Measurements from ENCODE around the gene PYGO2.
A peak's percentile ranks its signal among the peaks of the same experiment; 100 is the strongest.

The PYGO2 gene

GRCh38 chr1:154961207-154962155, at the start of gene PYGO2:
PYGO2 (minus strand) TSS chr1:154961782; CDS start chr1:154961576, 206 bp downstream.
- Mint-ChIP-seq H3K27ac (peak within 1 kb of the TSS; percentile 91), H3K4me1 (peaks cover 48% of the 10 kb centered on the region), H3K9me3 (no peaks in the 10 kb centered on the region), H3K36me3 (peaks cover 33% of the 10 kb centered on the region), H3K27me3 (no peaks in the 10 kb centered on the region), H3K4me3 (peak within 1 kb of the TSS; percentile 88)
- ATAC-seq = peak; percentile 93

- no peaks in the 10 kb centered on the region for H3K27me3 Mint-ChIP-seq
- peaks cover 17% of the 10 kb centered on the region for H3K36me3 Mint-ChIP-seq
- H3K9me3 Mint-ChIP-seq = no peaks in the 10 kb centered on the region
- peak overlapping the region; percentile 29 for H3K27ac Mint-ChIP-seq
- H3K4me3 Mint-ChIP-seq = no peak overlapping the region
- ATAC-seq = no peak
- H3K4me1 Mint-ChIP-seq = peaks cover 73% of the 10 kb centered on the region
These were observed 49.4 kb upstream of the PYGO2 start for GRCh38 chr1:155011004-155011416.

- Mint-ChIP-seq H3K27ac (peak overlapping the region; percentile 62), H3K9me3 (no peaks in the 10 kb centered on the region), H3K36me3 (peaks cover 17% of the 10 kb centered on the region), H3K4me1 (peaks cover 73% of the 10 kb centered on the region), H3K4me3 (no peak overlapping the region), H3K27me3 (no peaks in the 10 kb centered on the region)
- ATAC-seq = no peak
These were observed 48.8 kb upstream of the PYGO2 start for GRCh38 chr1:155010211-155010918.

GRCh38 chr1:155009742-155010141, 48.2 kb upstream of the PYGO2 start:
- ATAC-seq = no peak
- Mint-ChIP-seq H3K9me3 (no peaks in the 10 kb centered on the region), H3K4me3 (no peak overlapping the region), H3K4me1 (peaks cover 78% of the 10 kb centered on the region), H3K27ac (peak overlapping the region; percentile 62), H3K36me3 (peaks cover 17% of the 10 kb centered on the region), H3K27me3 (no peaks in the 10 kb centered on the region)

- ATAC-seq = no peak
- peaks cover 82% of the 10 kb centered on the region for H3K4me1 Mint-ChIP-seq
- H3K9me3 Mint-ChIP-seq = no peaks in the 10 kb centered on the region
- no peak overlapping the region for H3K4me3 Mint-ChIP-seq
- H3K27me3 Mint-ChIP-seq = no peaks in the 10 kb centered on the region
- peak overlapping the region; percentile 62 for H3K27ac Mint-ChIP-seq
- H3K36me3 Mint-ChIP-seq = peaks cover 17% of the 10 kb centered on the region
These were observed 47.7 kb upstream of the PYGO2 start for GRCh38 chr1:155009221-155009711.

- no peak for ATAC-seq
- Mint-ChIP-seq H3K9me3 (no peaks in the 10 kb centered on the region), H3K4me1 (peaks cover 83% of the 10 kb centered on the region), H3K27me3 (no peaks in the 10 kb centered on the region), H3K27ac (peak overlapping the region; percentile 62), H3K36me3 (peaks cover 14% of the 10 kb centered on the region), H3K4me3 (no peak overlapping the region)
These were observed 46.7 kb upstream of the PYGO2 start for GRCh38 chr1:155008015-155008941.

- H3K4me1 Mint-ChIP-seq = peaks cover 74% of the 10 kb centered on the region
- H3K4me3 Mint-ChIP-seq = no peak overlapping the region
- H3K27me3 Mint-ChIP-seq = no peaks in the 10 kb centered on the region
- H3K36me3 Mint-ChIP-seq = peaks cover 12% of the 10 kb centered on the region
- ATAC-seq = no peak
- H3K27ac Mint-ChIP-seq = peak overlapping the region; percentile 84
- no peaks in the 10 kb centered on the region for H3K9me3 Mint-ChIP-seq
These were observed 45.8 kb upstream of the PYGO2 start for GRCh38 chr1:155007251-155007828.

- H3K9me3 Mint-ChIP-seq = no peaks in the 10 kb centered on the region
- peaks cover 69% of the 10 kb centered on the region for H3K4me1 Mint-ChIP-seq
- no peaks in the 10 kb centered on the region for H3K27me3 Mint-ChIP-seq
- ATAC-seq = peak; percentile 31
- H3K27ac Mint-ChIP-seq = peak overlapping the region; percentile 84
- peaks cover 12% of the 10 kb centered on the region for H3K36me3 Mint-ChIP-seq
- peak overlapping the region; percentile 41 for H3K4me3 Mint-ChIP-seq
These were observed 45.1 kb upstream of the PYGO2 start for GRCh38 chr1:155006601-155007101.

- Mint-ChIP-seq H3K36me3 (peaks cover 12% of the 10 kb centered on the region), H3K27me3 (no peaks in the 10 kb centered on the region), H3K4me3 (no peak overlapping the region), H3K4me1 (peaks cover 67% of the 10 kb centered on the region), H3K9me3 (no peaks in the 10 kb centered on the region), H3K27ac (peak overlapping the region; percentile 84)
- no peak for ATAC-seq
These were observed 43.8 kb upstream of the PYGO2 start for GRCh38 chr1:155005076-155006011.

GRCh38 chr1:155004352-155005075, 42.9 kb upstream of the PYGO2 start:
- no peak for ATAC-seq
- peaks cover 7% of the 10 kb centered on the region for H3K36me3 Mint-ChIP-seq
- peak overlapping the region; percentile 95 for H3K4me3 Mint-ChIP-seq
- peaks cover 67% of the 10 kb centered on the region for H3K4me1 Mint-ChIP-seq
- peak overlapping the region; percentile 84 for H3K27ac Mint-ChIP-seq
- no peaks in the 10 kb centered on the region for H3K27me3 Mint-ChIP-seq
- no peaks in the 10 kb centered on the region for H3K9me3 Mint-ChIP-seq

- Mint-ChIP-seq H3K4me1 (peaks cover 67% of the 10 kb centered on the region), H3K36me3 (peaks cover 2% of the 10 kb centered on the region), H3K27ac (peak overlapping the region; percentile 84), H3K27me3 (no peaks in the 10 kb centered on the region), H3K9me3 (no peaks in the 10 kb centered on the region), H3K4me3 (peak overlapping the region; percentile 95)
- ATAC-seq = no peak
These were observed 42.3 kb upstream of the PYGO2 start for GRCh38 chr1:155003766-155004351.

- peak overlapping the region; percentile 95 for H3K4me3 Mint-ChIP-seq
- peak overlapping the region; percentile 84 for H3K27ac Mint-ChIP-seq
- no peaks in the 10 kb centered on the region for H3K27me3 Mint-ChIP-seq
- no peaks in the 10 kb centered on the region for H3K36me3 Mint-ChIP-seq
- H3K4me1 Mint-ChIP-seq = peaks cover 67% of the 10 kb centered on the region
- no peak for ATAC-seq
- H3K9me3 Mint-ChIP-seq = no peaks in the 10 kb centered on the region
These were observed 41.7 kb upstream of the PYGO2 start for GRCh38 chr1:155003227-155003765.

Data from stimulated activated memory B cell treated with anti-CD40 and anti-IgM and Interleukin-4, amounts not matched to agents 10 μg/mL and 1 μg/mL and 100 μg/mL, for 72 hours (primary cell).